ENCODE data around the gene OTOP3.

The OTOP3 gene

DNA sequence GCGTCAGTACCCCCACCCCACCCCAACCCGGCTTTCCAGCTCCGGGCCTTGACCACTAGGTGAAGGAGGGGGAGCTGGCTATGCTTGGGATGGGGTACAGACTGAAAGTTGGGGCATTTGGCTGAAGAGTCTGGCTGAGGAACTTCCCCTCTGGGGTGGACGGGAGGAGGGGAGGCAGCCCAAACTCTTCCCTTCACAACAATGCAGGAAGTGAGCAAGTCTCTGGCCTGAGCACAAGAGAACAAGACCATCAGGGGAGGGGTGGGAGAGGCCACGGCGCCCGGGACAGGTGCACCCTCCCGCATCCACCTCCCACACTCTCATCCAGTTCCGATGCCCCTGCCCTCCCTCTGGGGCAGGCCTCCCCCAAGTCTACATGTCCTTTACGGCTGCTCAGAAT is 18.3 kb upstream of the OTOP3 start:
- DNase-seq = peak; percentile 61

DNA sequence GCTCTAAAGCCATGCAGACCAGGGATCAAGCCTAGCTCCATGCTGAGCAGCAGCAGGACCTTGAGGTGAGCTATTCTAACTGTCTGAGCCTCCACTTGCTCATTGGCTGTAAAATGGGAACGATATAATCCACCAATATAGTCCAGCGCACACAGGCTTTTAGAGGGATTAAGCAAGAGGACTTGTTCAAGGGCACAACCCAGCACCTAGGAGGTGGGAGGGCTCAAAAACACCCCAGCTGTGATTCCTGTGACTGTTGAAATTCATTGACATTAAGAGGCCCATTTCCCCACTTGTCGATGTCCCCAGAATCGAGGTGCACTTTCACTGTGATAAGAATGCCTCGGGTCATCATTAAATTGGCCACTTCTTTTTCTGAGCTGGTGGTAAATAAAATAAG is 16.8 kb upstream of the OTOP3 start:
- DNase-seq = peak; percentile 15

DNA sequence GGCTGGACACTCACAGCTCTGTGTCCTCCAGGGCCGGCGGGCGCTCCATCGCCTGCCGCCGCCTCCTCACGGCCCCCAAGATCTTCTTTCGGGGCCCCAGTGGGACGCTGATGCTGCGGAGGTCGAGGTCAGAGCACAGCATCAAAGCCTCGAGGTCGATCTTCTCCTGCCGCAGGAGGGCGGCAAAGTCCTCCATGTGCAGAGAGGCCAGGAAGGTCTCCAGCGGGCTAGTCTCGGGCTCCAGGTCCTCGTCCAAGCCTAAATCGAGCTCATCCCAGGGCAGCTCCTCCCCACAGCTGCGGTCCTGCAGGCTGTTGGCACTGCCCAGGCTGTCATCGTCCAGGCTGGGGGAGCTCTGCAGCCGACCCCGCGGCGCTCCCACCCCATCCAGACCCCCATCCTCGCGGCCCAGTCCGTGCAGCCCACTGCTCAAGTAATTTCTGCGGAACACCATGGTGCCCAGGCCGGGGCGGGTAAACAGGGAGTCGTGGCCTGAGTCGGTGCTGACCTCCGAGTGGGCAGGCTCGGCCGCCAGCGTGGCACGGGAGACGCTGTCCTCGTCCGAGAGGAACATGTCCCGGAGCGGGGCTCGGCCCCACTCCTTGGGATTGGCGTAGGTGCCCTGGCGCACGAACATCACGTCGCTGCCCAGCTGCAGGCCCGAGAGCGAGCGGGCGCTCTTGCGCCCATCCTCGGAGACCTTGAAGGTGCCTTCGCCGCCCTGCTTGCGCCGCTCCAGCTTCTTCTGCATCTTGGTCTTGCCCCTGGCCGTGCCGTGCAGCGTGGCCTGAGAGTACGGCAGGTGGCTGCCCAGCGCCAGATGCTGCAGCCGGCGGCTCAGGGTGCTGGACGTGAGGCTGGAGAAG is 16.0 kb upstream of the OTOP3 start:
- DNase-seq = no peak

DNA sequence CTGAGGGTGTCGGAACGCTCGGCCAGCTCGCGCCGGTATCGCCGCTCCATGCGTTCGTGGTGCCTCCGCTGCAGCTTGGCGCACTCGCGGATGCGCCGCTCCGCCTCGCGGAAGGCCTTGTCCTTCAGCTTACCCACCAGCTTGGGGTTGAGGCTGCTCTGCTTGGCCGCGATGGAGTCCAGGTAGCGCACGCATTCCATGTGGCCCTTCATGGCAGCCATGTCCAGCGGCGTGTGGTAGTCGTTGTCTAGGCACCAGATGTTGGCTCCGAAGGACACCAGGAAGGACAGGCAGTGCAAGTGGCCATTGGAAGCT is 15.4 kb upstream of the OTOP3 start:
- DNase-seq = no peak

DNA sequence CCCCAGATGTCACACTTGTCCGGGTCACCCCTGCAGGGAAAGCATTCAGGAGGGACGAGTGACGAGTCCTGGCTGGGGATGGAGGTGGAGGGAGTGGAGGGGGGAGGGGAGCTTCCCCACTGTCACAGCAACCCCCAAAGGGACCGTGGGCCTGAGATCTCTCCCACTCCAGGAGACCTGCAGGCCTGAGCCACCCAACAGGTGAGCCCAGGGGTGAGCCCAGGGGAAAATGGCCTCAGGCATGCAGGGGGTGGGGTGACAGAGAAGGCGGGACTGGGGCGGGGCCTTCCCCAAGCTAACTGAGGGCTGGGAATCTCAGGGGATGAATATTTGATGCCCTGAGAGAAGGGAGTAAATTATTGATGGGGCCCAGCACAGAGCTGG is 15.1 kb upstream of the OTOP3 start:
- DNase-seq = no peak

DNA sequence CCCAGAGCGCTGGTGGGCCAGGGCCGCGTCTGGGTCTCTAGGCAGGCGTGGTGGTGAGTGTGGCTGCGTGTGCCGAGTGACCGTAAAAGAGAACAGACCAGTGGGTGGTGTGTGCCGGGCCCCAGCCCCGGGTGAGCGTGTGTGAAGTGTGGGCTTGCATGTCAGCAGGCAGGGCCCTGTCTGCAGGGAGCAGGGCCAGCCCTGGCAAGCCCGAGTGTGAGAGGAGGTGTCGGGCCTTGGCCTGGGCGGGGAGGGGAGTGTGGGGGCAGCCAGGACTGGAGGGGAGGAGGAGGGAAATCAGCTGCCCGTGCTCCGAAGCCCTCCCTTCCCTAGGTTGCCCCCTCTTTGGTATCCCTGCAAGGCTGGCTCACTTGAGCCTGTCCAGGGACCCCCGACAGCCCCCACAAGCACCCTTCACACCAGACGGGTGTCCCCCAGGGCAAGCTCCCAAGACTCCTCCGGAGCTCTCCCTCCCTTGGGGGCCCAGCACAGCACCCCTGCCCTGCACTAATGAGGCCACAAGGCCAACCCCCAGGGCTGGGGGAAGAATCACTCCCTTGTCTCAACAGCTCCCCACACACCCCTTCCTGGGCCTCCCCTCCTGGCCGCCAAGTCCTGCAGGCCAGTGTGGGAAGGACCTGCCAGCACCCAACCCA is 14.5 kb upstream of the OTOP3 start:
- no peak for DNase-seq

DNA sequence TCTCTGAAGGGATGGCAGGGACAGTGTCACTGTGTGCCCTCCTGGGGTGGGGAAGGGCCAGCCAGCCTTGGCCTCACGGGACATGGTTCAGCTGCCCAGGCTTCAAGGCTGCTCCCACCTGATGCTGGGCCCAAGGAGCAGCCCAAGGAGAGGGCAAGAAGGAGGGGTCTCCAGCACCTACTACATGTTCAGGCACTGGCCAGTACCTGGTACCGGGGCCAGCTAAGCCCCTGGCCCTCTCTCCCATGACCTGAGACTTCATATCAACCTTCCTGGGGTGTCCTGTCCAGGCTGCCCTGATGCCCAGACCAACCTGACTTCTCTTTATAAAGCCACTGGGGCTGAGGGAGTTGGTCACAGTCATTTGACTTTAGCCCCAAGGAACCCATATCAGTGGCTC is 13.9 kb upstream of the OTOP3 start:
- DNase-seq = no peak

DNA sequence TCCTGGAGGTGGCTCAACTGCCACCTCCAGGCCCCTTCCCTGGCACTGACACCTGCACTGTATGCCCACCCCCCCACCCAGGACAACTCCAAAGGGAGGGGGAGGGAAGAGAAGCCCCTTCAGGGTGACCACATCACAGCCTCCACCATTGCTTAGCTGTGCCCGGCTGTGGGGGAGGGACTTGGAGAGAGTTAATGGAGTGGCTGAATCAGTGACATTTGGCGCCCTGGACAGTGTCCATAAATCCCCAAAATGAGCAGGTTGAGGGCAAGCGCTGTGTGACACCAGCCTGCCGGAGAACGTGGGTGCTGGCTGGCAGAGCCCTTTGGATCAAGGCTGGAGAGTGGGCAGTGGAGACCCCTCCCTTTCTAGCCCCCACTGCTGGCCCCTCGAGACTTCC is 13.5 kb upstream of the OTOP3 start:
- DNase-seq = no peak

DNA sequence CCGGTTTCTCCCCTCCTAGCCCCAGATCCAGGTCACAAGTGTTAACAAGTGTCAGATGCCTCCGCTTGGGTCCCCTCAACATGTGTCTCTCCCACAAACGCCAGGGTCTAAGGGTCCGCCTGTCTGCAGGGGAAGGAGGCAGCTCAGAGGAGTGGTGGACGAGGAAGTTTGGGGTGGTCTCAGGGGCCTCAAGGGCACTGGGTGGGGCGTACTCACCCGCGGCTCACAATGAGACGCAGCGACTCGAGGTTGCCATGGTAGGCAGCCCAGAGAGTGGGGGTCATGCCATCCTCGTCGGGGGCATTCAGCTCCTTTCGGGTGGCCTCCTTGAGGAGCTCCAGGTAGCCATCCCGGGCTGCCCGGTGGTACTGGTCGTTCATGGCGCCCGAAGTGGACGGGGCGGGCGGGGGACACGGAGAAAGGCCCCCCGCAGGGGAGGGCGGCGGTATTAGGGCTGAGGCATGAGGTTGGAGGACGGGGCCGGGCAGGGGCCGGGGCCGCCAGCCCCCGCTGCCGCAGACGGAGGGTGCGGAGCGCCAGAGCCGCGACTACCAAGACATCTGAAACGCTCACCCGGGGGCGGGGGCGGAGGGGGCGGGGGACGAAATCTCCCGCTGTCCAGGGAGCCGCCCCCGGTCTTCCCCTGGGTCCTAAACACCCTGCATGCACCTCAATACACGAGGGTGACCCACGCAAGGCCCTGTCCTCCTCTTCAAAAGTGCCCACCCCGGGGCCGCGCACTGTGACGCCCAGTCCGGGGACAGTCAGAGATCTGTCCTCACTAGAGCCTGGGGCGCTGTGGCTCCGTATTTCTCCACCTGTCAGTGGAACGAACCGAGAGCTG is 12.8 kb upstream of the OTOP3 start, which contains the start of gene USH1G:
TSS of gene USH1G (minus strand) at position 562 of the 844 bp plus-strand sequence. CDS start at position 380, 182 bp downstream.
- no peak for DNase-seq

DNA sequence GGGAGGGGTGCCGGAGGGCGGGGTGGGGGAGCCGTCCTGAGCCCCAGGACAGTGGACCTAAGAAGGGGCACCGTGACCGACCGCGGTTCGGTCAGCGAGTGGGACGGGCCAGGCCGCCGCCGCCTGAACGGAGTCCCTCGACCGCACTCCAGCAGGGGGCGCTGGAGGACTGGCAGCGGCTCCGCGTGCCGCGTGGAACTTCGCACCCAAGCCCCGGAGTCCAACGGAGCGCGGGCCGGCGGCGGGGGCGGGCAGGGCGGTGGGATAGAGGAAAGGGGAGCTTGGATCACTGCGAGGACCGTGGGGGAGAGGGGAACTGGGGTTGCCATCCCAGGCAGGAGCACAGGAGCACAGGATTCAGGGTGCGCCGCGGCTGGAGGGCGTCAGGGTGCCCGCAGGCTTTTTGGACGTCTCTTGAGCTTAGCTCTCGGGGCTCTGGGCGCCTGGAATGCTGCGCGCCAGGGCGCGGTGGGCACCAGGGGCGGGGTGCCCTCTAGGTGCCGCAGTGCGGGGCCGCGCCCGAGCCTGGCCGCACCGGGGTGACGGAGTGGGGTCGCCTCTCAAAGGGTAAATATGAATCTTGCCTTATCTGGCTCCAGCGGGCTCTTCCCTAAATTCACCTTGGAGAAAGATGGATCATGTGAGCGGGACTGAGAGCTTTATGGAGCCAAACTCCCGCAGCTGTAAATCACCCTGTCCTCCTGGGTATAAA is 12.0 kb upstream of the OTOP3 start:
- DNase-seq = peak; percentile 28

DNA sequence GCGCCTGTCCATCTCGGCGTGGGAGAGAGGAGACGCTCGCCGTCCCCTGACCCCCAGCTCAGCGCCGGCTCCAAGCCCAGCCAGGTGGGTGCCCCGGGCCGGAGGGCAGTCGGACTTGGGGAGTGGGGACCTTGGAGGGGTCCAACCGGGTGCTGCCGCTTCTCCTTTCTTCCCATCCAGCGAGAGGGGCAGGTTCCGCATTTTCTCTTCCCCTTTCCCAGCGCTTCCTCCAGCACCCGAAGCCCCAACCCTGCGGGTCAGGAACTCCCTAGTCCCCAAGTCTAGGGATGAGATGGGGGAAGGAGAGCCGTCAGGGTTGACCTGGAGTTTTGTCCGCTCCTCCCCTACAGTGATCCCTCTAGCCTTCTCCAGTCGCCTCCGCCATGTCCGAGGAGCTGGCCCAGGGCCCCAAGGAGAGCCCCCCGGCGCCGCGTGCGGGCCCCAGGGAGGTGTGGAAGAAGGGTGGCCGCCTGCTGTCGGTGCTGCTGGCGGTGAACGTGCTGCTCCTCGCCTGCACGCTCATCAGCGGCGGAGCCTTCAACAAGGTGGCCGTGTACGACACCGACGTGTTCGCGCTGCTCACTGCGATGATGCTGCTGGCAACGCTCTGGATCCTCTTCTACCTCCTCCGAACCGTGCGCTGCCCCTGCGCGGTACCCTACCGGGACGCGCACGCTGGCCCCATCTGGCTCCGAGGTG is 11.3 kb upstream of the OTOP3 start, which contains the start of gene OTOP2:
TSS of gene OTOP2 (plus strand) at position 24 of the 699 bp plus-strand sequence. CDS start at position 384, 360 bp downstream.
- peak; percentile 71 for DNase-seq

DNA sequence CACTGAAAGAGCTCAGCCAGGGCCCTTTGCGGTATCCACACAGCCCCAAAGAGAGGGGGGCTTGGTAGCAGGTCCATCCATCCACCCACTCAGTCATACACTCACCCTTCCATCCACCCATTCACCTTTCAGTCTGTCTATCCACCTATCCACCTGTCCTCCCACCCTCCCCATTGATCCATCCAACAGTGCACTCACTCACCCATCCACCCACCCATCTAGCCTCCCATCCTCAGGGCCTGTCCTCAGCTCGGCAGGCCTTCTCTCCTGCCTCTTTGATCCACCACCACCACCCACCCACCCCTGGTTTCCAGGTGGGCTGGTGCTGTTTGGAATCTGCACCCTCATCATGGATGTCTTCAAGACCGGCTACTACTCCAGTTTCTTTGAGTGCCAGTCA is 10.5 kb upstream of the OTOP3 start:
- DNase-seq = no peak

DNA sequence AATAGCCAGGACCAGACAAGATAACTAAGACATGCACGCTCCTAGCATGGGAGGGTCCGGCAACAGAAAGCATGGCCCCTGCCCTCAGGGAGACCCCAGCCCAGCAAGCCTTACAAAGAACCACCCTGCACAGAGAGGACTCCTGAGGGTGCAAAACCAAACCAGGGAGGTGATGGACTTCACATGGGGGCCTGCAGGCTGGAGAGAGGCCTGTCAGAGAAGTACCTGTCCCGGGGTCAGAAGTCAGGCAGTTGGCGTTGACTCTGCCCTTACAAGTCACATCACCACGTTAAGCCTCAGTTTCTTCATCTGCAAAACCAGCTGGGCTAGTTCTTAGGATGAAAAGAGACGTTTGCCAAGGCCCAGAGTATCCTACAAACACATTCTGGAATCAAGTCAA is 6.9 kb upstream of the OTOP3 start:
- DNase-seq = no peak

DNA sequence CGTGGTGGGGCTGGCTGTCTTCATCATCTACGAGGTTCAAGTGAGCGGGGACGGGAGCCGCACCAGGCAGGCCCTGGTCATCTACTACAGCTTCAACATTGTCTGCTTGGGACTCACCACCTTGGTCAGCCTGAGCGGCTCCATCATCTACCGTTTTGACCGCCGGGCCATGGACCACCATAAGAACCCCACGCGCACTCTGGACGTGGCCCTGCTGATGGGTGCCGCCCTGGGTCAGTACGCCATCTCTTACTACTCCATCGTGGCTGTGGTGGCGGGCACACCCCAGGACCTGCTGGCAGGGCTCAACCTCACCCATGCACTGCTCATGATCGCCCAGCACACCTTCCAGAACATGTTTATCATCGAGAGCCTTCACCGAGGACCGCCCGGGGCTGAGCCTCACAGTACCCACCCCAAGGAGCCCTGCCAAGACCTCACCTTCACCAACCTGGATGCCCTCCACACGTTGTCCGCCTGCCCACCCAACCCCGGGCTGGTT is 5.1 kb upstream of the OTOP3 start:
- DNase-seq = no peak

DNA sequence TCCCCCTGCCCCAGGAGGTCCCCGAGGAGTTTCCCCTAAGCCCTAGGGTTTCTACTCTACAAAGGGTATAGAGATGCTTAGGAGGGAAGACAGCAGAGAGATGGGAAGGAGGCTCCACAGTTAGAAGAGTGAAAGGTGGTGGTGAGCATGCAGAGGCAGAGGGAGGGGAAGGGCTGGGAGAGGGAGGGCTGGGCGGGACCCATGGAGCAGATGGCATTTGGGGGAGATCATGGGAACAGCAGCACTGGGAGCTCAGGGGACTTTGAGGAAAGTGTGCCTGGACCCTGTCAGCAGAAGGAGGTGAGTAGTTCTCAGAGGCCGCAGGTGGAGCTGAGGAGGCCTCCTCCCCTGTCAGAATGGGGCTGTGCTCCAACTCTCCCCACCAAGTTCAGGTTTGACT is 650 bp upstream of the OTOP3 start:
- no peak for DNase-seq

DNA sequence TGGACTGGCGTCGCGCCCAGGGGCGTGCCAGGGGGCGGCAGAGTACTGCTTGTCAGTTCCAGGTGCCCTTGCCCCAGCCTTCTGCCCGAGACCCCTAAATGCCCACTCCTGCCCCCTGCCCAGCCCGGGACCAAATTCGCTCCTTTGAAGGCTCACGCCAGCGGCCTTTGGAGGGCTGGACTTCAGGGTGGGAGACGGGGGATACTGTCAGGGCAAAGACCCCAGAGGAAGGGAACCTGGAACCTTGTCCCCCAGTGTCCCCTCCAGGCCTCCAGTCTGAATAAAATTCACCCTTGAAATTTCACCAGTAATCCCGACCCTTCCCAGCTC is 737 bp downstream of the OTOP3 start:
- DNase-seq = no peak

DNA sequence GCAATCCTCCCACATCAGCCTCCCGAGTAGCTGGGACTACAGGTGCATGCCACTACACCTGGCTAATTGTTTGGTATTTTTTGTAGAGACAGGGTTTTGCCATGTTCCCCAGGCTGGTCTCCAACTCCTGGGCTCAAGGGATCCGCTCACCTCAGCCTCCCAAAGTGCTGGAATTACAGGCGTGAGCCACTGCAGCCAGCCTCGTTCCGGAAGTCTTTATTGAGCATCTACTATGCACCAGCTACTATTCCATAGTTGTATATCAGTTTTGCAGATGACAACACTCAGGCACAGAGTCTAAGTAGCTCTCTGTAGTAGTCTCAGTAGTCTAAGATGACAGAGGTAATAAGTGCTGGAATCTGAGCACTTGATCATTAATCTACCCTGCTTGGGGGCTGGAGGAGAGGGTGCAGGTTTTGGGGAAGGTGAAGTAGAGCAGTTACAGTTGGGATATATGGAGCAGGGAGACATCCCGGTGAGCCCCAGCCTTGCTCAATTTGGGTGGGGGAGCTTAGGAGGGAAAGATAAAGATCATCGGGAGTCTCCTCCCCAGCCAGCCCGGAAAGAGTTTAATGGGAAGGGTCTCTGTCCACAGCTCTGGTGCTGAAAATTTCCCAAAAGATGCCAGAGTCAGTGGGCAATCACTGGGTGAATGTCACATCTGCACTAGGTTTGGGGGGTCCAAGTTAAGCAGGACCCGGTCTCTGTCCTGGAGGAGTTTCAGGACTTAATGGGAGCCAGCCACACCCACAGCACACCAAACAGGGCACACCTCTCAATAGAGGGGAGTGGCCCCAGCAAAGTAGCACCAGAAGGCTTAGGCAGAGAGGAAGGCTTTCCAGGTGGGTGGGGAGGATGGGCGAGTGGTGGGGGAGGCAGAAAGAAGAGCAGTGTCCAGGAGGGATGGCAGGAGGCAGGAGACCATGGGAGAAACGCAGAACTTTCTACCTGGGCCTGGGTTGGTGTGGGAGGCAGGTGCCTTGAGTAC is 1.7 kb downstream of the OTOP3 start:
- no peak for DNase-seq

DNA sequence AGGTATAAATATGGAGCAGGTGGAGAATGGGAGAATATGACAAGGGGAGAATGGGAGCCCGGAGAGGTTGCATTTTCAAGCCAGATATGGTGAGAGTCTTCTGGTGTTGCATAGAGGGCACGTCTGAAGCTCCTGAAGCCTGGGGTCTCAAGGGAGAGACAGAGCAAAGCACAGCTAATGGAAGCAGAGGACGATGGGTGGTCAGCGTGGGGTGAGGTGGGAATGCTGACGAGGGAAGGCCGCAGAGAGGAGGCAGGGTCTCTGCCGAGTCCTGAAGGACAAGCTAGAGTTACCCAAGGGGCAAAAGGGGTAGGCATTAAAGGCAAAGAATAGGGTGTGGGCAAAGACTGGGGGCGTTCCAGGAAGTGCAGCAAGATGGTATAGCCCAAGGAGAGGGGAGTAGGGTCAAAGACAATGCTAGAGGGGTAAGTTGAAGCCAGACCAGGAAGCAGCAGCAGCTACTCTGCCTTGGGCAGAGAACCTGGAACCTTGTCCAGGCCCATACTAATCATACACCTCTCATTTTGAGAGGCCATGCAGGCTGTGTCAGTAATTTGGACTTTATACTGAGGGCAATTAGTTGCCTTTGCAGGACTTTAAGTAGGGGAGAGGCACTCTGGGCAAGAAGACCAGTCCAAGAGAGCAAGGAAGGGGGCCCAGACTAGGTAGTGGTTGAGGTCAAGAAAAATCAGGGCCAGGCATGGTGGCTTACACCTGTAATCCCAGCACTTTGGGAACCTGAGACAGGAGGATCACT is 2.7 kb downstream of the OTOP3 start:
- no peak for DNase-seq

DNA sequence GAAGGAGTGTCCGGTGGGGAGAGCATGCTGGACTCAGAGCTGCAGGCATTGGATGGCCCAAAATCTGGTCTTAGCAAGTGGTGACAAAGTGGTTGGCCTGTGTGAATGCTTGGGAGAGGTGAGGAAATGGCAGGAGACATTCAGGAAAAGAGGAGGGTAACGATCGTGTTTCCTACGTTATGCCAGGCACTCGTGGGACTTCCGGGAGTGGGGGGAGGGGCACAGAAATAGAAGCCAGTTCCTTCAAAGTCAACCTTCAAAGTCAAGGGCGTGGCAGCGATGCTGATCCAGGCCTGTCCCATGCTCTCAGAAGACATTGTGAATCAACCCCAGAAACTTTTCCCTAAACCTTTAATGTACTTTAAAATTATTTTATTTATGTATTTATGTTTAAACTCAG is 3.8 kb downstream of the OTOP3 start:
- DNase-seq = no peak

DNA sequence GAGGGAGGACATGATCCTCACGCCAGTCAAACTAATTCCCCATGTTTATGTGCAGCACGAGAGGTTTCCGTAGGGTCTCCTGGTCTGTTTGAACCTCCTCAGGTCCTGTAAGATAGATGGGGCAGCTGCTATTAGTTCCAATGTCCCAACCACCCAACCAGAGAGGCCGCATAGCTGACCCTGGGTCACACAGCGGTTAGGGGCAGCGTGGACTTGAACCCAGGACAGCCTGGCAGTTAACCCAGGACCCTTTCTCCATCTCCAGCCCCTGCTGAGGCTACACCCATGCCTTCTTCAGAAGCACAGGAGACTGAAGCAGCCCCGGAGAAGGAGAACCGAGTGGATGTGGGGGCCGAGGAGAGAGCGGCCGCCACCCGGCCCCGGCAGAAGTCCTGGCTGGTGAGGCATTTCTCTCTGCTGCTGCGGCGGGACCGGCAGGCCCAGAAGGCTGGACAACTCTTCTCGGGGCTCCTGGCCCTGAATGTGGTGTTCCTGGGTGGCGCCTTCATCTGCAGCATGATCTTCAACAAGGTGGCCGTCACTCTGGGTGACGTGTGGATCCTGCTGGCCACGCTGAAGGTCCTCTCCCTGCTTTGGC is 5.5 kb downstream of the OTOP3 start:
- no peak for DNase-seq
